Endodermal cell (in vitro differentiated cells): ENCODE data around the gene GABRR1. TPM values are rescaled to one million over a fixed set of nuclear protein-coding genes. Genes with fewer than 3 reads are reported as not detected.
"Not testable (repeated sequence)": the region's sequence is repeated elsewhere in the genome, so short reads cannot be mapped to it uniquely, and the experiment has no call there.

Source experiments
- DNase-seq: peaks from one replicate; pipeline ENCODE4 v3.0.0-alpha.2; 2017
- H3K27ac ChIP-seq: 2 replicates; pipeline ENCODE4 v1.5.1; 2013; ENCODE audit warnings: mild to moderate bottlenecking, low read depth, low read length, moderate library complexity
- H3K27me3 ChIP-seq: 2 replicates; pipeline ENCODE4 v1.6.1; 2013; ENCODE audit warnings: mild to moderate bottlenecking, low read length, moderate library complexity; ENCODE audit not compliant: insufficient read depth, control insufficient read depth, poor library complexity, severe bottlenecking
- H3K36me3 ChIP-seq: 2 replicates; pipeline ENCODE4 v1.7.0; 2013; ENCODE audit warnings: mild to moderate bottlenecking, low read length, moderate library complexity; ENCODE audit not compliant: control insufficient read depth, insufficient read depth
- H3K4me1 ChIP-seq: one replicate; pipeline ENCODE4 v1.7.0; 2013; ENCODE audit warnings: low read length; ENCODE audit not compliant: control insufficient read depth, insufficient read depth
- H3K4me3 ChIP-seq: 2 replicates; pipeline ENCODE4 v1.5.1; 2013; ENCODE audit warnings: mild to moderate bottlenecking, low read length, moderate library complexity
- H3K9ac ChIP-seq: 2 replicates; pipeline ENCODE4 v1.6.1; 2013; ENCODE audit warnings: mild to moderate bottlenecking, low read length, moderate library complexity; ENCODE audit not compliant: poor library complexity, severe bottlenecking; ENCODE audit errors: extremely low read depth
- H3K9me3 ChIP-seq: 2 replicates; pipeline ENCODE4 v1.6.1; 2013; ENCODE audit warnings: mild to moderate bottlenecking, low read length, moderate library complexity; ENCODE audit not compliant: control insufficient read depth
- H3K27ac Mint-ChIP-seq: 2 replicates; pipeline ENCODE4 v1.8.0; 2020; ENCODE audit warnings: mixed read lengths
- H3K27me3 Mint-ChIP-seq: 2 replicates; pipeline ENCODE4 v1.8.0; 2021; ENCODE audit warnings: mild to moderate bottlenecking, mixed read lengths; ENCODE audit not compliant: insufficient read depth
- H3K36me3 Mint-ChIP-seq: 2 replicates; pipeline ENCODE4 v1.8.0; 2020; ENCODE audit warnings: low read depth, mixed read lengths
- H3K4me1 Mint-ChIP-seq: 2 replicates; pipeline ENCODE4 v1.8.0; 2020; ENCODE audit warnings: mixed read lengths
- H3K4me3 Mint-ChIP-seq: 2 replicates; pipeline ENCODE4 v1.8.0; 2020; ENCODE audit warnings: mild to moderate bottlenecking, moderate library complexity, mixed read lengths
- H3K9me3 Mint-ChIP-seq: 2 replicates; pipeline ENCODE4 v1.8.0; 2020; ENCODE audit warnings: mild to moderate bottlenecking, mixed read lengths
- WGBS, 2 experiments: methylation state at CpG; one replicate each; pipeline versions ENCODE4 v1.1.5 to v1.1.7; 2013; ENCODE audit warnings: missing lambda C conversion rate in 2 of 2, mixed read lengths in 1 of 2; ENCODE audit not compliant: insufficient coverage in 1 of 2, insufficient read length in 1 of 2; 5-methylcytosine and 5-hydroxymethylcytosine counted together
- total RNA-seq, 2 donors: library from RNA; stranded (reverse); fragmentation: NEBNext Ultra II Directional in 1 of 2; extraction: Animal tissue kit (Norgen Biotek cat#: 25700) in 1 of 2; gene quantifications; 2 replicates in 1 of 2; 3 replicates in 1 of 2; pipeline ENCODE4 v1.2.1, GENCODE V29; 2021
- TF ChIP-seq, protein P1 (sequence below): fragments of 200-600 bp; sonication (generic); conservative IDR thresholded peaks from 2 replicates; pipeline ENCODE4 v1.5.0; 2021; ENCODE audit warnings: antibody characterized with exemption, mild to moderate bottlenecking

The GABRR1 gene
- total RNA-seq, 2 donors from 2014 or later = 0.46 TPM; not detected in 1

DNA sequence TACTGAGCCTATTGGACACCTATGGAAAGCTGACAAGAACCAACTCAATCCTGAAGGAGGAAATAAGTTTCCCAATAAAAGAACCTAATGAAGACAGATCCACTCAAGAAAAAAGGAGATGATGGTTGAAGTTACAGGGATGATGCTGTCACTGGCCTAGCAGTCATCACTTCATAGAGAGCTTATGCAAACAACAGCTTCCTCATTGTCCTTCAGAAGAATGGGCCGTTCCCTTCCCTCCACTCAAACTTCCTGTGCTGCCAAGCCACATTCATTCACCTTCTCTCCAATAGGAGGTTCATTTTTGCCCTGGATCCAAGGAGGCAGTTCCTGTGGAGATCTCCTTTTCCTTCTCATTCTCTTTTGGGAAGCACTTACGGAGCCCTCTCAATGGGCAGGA lies 85.1 kb downstream of the GABRR1 start:
- no peaks in the 10 kb centered on the region for H3K4me1 Mint-ChIP-seq

DNA sequence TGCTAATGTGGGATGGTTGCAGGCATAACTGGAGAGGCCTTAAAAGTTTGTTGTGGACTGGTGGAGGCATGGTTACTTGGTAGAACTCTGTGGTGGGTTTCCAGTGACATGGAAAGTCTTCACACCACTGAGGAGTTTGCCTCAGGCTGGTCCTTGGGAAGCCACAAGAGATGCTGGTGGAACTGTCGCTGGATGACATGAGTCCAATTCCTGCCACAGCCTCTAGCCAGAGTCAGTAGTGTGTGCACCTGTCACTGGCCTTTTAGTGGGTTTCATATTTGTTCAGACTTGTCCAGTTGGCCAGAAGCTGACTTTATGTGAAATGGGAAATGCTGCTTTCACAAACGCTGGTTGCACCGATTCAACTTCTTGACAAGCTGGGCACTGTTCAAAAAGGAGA lies 85.6 kb downstream of the GABRR1 start:
- no peak overlapping the region for H3K4me3 Mint-ChIP-seq
- TF ChIP-seq, protein P1, sequence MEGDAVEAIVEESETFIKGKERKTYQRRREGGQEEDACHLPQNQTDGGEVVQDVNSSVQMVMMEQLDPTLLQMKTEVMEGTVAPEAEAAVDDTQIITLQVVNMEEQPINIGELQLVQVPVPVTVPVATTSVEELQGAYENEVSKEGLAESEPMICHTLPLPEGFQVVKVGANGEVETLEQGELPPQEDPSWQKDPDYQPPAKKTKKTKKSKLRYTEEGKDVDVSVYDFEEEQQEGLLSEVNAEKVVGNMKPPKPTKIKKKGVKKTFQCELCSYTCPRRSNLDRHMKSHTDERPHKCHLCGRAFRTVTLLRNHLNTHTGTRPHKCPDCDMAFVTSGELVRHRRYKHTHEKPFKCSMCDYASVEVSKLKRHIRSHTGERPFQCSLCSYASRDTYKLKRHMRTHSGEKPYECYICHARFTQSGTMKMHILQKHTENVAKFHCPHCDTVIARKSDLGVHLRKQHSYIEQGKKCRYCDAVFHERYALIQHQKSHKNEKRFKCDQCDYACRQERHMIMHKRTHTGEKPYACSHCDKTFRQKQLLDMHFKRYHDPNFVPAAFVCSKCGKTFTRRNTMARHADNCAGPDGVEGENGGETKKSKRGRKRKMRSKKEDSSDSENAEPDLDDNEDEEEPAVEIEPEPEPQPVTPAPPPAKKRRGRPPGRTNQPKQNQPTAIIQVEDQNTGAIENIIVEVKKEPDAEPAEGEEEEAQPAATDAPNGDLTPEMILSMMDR = no peak
- peaks cover 8% of the 10 kb centered on the region for H3K27me3 ChIP-seq
- no peak overlapping the region for H3K27ac Mint-ChIP-seq
- WGBS, 2 experiments = 92% methylated on average over 3 of the region's 3 CpGs
- H3K4me3 ChIP-seq = no peak overlapping the region
- no peak for DNase-seq
- peaks cover 47% of the 10 kb centered on the region for H3K9me3 Mint-ChIP-seq
- H3K4me1 ChIP-seq = no peaks in the 10 kb centered on the region
- no peak overlapping the region for H3K9ac ChIP-seq
- no peak overlapping the region for H3K27ac ChIP-seq
- peaks cover 2% of the 10 kb centered on the region for H3K36me3 Mint-ChIP-seq
- H3K4me1 Mint-ChIP-seq = no peaks in the 10 kb centered on the region
- peaks cover 82% of the 10 kb centered on the region for H3K27me3 Mint-ChIP-seq
- H3K36me3 ChIP-seq = no peaks in the 10 kb centered on the region
- H3K9me3 ChIP-seq = peaks cover 10% of the 10 kb centered on the region

More for the DNA sequence above, 85.1 kb downstream of the GABRR1 start:
- H3K4me3 ChIP-seq = no peak overlapping the region
- H3K36me3 ChIP-seq = no peaks in the 10 kb centered on the region
- H3K9me3 ChIP-seq = peaks cover 10% of the 10 kb centered on the region
- H3K27ac Mint-ChIP-seq = no peak overlapping the region
- WGBS, 2 experiments = 78 to 85% methylated on average over 1 to 2 of the region's 2 CpGs
- H3K27me3 Mint-ChIP-seq = peaks cover 83% of the 10 kb centered on the region
- H3K4me1 ChIP-seq = no peaks in the 10 kb centered on the region
- H3K9me3 Mint-ChIP-seq = peaks cover 43% of the 10 kb centered on the region
- peaks cover 8% of the 10 kb centered on the region for H3K27me3 ChIP-seq
- H3K36me3 Mint-ChIP-seq = peaks cover 2% of the 10 kb centered on the region
- no peak overlapping the region for H3K9ac ChIP-seq
- H3K27ac ChIP-seq = no peak overlapping the region
- TF ChIP-seq, protein P1 = no peak
- no peak for DNase-seq
- H3K4me3 Mint-ChIP-seq = no peak overlapping the region

DNA sequence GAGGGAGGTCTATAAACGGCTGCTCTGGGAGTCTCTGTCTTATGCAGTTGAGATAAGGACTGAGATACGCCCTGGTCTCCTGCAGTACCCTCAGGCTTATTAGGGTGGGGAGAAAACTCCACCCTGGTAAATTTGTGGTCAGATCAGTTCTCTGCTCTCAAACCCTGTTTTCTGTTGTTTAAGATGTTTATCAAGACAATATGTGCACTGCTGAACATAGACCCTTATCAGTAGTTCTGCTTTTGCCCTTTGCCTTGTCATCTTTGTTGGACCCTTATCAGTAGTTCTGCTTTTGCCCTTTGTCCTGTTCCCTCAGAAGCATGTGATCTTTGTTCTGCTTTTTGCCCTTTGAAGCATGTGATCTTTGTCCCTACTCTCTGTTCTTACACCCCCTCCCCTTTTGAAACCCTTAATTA lies 88.9 kb downstream of the GABRR1 start:
- H3K36me3 ChIP-seq = not testable (repeated sequence)
- H3K27me3 Mint-ChIP-seq = peaks cover 52% of the 10 kb centered on the region

More for the DNA sequence above, 88.9 kb downstream of the GABRR1 start:
- H3K9ac ChIP-seq, H3K4me1 ChIP-seq, H3K4me1 Mint-ChIP-seq, H3K27ac ChIP-seq, H3K4me3 Mint-ChIP-seq, DNase-seq, H3K27ac Mint-ChIP-seq, H3K27me3 ChIP-seq, H3K4me3 ChIP-seq, H3K36me3 Mint-ChIP-seq: not testable (repeated sequence)
- H3K9me3 ChIP-seq = peaks cover 10% of the 10 kb centered on the region
- H3K9me3 Mint-ChIP-seq = peaks cover 31% of the 10 kb centered on the region
- WGBS, 2 experiments = 93 to 94% methylated on average over 2 of the region's 2 CpGs

Other genes starting within 250 kb of the GABRR1 start
- 100 to 1,000 TPM; 105 to 118 TPM for gene PNRC1, start 136.6 kb downstream of the GABRR1 start, total RNA-seq
- gene SRSF12, start 99.3 kb downstream of the GABRR1 start, total RNA-seq = 10 to 100 TPM in 1 of 2 donors, 1 to 10 TPM in 1; 9.2 to 17.8 TPM
- 1 to 10 TPM; 5.1 to 8.5 TPM for gene PM20D2, start 71.3 kb downstream of the GABRR1 start, total RNA-seq
- under 1 TPM; 0.15 to 0.27 TPM for gene GABRR2, start 97.9 kb upstream of the GABRR1 start, total RNA-seq
- gene UBE2J1, start 135.4 kb upstream of the GABRR1 start, total RNA-seq = 10 to 100 TPM; 20.1 to 21.9 TPM
- 1 to 10 TPM in 1 of 2 donors, under 1 TPM in 1; 0.95 to 2.0 TPM for gene RRAGD, start 194.9 kb upstream of the GABRR1 start, total RNA-seq
- 100 to 1,000 TPM in 1 of 2 donors, 10 to 100 TPM in 1; 88.7 to 110 TPM for gene ANKRD6, start 215.8 kb upstream of the GABRR1 start, total RNA-seq